ENCODE measurements around the gene RPL18A.

- TF ChIP-seq CTCF (IDR thresholded peaks at IDR 0.05; ENCODE audit: insufficient read depth, low read length), result no peak
- TF ChIP-seq POLR2AphosphoS5 (IDR thresholded peaks at IDR 0.05; ENCODE audit: low read depth), result no peak
Observed at GRCh38 chr19:17842663-17843291, 16.9 kb upstream of the RPL18A start.
